Inflammatory macrophage treated with lipopolysaccharide for 1 hour (primary cell): Measurements from ENCODE around the gene KPNA6.
A peak's percentile ranks its signal among the peaks of the same experiment; 100 is the strongest.
"Not testable (repeated sequence)": the region's sequence is repeated elsewhere in the genome, so short reads cannot be mapped to it uniquely, and the experiment has no call there.

ENCODE experiments used
- DNase-seq, 2 donors: peaks; one replicate each; pipeline ENCODE4 v3.0.0-alpha.2; 2020 to 2022

Gene KPNA6

DNA sequence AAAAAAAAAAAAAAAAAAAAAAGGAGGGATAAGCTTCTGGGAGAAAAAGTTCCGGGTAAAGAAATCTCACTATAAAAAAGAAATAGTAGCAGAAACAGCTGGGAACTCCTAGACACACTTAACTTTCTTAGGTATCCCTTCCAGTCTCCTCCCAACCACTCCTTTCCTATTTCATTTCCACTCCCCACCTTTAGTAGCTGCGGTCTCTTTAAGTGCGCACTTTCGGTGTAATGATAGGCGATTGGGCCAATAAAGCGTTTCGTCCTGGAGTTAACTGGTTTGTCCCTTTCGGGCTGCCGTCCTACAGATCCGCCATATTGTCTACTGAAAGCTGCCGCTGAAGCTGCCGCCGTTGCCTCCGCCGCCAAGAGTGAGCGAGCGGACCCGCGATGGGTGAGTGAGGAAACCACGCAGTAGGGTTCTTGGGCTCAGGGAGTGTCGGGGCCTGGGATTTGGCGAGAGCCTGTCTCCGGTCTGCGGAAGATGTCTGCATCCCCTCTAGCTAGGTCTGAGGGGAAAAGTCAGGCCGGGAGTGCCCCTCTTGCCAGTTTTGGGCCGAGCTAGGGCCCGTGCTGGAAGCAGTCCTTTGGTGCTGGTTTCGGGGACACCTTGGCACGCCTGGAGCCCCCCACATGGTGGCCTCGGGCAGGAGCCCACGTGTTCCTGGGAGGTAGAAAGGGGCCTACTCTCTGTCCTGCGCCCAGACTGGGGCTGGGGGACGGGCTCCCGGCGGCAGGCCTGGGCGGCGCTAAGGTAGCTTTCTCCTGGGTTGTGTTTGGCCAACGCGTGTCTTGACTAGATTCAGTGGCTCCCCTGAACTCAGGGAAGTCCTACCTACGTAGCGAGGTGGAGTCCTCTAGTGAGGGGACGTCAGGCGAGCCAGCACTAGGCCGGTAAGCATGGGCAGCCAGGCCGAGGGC lies at the start of gene KPNA6:
TSS of gene KPNA6 (plus strand) at position 315 of the 920 bp plus-strand sequence. CDS start at position 390, 75 bp downstream.
- DNase-seq: peak; percentile 87 to 97

DNA sequence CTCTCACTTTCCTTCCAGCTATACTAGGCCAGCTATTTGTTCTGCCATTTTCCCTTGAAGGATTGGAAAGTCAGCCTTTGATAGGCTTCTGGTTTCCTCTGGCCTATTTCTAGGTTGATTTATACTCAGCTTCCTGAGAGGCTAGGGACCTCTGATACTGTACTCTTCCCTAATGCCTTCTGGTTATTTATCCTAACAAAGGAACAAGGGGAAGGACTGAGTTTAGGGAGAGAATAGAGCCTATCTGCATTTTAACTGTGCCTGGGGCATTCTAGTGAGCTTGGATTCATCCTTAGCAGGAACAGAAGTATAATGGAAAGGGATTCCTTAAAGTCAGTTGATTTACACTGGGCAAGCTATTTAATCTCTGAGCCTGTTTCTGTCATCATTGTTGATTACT lies 46.9 kb upstream of the KPNA6 start:
- no peak for DNase-seq

- DNase-seq: no peak
These were observed 45.0 kb upstream of the KPNA6 start for GRCh38 chr1:32062867-32063230.

GRCh38 chr1:32063261-32063681 lies 44.6 kb upstream of the KPNA6 start:
- peak; percentile 20 to 56 for DNase-seq

- not testable (repeated sequence) for DNase-seq
These were observed 42.0 kb upstream of the KPNA6 start for GRCh38 chr1:32065613-32066488.

GRCh38 chr1:32066489-32066873 lies 41.4 kb upstream of the KPNA6 start:
- DNase-seq: peak; percentile 90 to 96

DNA sequence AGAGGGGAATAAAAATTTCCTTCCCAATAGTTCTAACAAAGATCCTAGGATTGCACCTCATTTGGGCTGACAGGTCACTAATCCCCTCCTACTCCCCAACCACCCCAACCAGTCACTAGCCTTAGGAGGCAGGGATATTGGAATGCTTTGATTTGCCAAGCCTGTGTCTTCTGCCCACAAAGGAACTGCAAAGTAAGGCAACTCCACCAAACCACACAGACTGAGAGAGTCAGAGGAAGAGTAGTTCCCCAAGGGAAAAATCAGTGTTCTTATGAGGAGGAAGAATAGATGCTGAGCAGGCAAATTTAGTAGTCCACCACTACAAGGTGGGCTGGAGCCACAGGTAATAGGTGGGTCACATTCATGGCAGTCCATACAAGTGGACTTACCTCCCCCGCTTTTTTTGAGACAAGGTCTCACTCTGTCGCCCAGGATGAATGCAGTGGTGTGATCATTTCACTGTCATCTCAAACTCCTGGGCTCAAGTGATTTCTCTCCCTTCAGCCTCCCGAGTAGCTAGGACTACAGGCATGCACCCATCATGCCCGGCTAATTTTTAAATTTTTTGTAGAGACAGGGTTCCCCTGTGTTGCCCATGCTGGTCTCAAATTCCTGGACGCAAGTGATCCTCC lies 38.8 kb upstream of the KPNA6 start:
- DNase-seq: peak; percentile 25 to 33

GRCh38 chr1:32071758-32072621 lies 35.9 kb upstream of the KPNA6 start:
- peak in 1 of 2 donors; percentile 2 for DNase-seq

GRCh38 chr1:32072622-32073298 lies 35.1 kb upstream of the KPNA6 start, which contains the start of gene TMEM39B:
Gene TMEM39B, plus strand, starts transcription at chr1:32072939. Its CDS starts 109 bp downstream, at chr1:32073048.
- peak; percentile 87 to 91 for DNase-seq

DNA sequence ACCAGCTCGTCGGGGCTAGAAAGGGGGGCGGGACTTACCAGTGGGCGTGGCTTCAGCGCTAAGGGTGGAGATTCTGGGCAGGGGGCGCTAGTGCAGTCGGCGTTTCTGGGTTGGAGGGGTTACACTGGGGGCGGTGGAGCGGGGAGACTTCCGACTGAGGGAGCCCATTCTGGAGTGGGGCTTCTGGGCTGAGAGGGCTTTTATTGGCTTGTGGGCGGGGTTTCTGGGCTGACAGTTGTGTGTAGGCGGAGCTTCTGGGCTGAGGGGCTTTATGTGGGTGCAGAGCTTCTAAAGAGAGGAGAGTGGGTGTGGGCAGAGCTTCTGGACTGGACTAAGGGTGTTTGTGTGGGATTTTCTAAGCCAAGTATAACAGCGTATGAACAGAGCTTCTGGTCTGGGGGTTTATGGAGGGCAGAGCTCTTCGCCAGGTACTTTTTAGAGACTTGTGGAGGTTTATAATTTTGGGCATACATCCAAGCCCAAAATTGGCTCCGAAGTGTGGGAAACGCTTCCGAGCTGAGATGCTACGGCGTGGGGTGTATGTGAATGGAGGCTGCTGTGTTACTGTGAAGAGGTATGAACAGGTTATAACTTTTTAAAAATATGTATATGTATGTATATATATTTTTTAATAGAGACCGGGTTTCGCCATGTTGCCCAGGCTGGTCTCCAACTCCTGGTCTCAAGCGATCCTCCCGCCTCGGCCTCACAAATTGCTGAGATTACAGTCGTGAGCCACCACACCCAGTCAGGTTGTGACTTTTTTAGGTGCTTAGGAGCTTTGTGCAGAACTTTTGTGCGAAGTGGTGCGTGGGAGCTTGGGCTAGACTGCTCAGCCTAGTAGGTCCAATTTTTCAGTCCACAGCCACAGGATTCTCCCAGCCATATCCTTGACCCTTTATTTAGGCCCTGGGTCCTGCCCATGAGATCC lies 34.3 kb upstream of the KPNA6 start:
- no peak for DNase-seq

DNA sequence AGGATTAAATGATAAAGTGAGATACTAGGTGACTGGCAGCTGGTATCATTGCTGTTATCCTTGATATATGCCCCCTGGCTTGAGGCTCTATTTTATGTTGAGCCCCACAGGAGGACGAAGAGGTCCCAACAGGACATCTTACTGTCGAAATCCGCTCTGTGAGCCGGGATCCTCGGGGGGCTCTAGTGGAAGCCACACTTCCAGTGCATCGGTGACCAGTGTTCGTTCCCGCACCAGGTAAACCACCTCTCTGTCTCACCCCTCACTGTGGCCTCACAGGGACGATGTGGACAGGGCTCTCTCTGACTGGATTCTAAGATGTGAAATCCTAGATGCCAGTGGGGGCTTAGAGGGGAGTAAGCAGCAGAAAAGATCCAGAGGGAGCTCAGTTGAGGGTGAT lies 33.0 kb upstream of the KPNA6 start:
- no peak for DNase-seq

DNA sequence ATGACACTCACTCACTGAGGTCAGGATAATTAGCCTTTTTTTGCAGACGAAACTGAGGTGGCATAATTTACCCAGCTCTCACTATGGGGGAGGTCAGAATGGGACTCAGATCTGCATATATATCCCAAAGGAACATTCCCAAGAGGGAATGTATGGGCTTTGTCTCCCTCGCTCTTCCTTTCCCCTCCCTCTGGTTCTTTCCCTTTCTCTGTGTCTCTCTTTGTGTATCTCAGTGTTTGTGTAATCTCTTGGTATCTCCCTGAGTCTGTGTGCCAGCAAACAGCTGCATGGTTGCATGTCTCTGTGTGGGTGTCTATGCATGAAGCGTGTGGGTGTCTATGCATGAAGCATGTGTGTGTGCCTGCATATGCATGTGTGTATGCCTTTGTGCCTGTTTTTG lies 30.4 kb upstream of the KPNA6 start:
- DNase-seq: no peak

DNA sequence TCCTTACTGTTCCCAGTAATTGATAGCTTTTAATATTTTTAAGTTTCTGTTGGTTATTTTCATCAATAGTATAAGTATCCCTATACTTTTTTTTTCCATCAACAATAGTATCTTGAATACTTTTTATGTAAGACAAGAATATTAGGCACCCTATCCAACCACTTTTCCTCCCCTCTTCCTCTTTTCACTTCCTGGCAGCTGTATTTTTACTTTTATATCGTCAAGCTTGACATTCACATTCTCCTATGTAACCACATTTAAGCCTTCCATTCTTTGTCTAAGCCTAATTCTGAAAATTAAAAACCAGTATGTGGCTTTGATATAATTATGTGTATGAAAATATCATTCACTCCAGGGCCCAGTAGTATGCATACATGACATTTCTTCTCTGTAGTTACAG lies 25.8 kb upstream of the KPNA6 start:
- no peak for DNase-seq

- DNase-seq: not testable (repeated sequence)
These were observed 21.5 kb upstream of the KPNA6 start for GRCh38 chr1:32086381-32086780.

DNA sequence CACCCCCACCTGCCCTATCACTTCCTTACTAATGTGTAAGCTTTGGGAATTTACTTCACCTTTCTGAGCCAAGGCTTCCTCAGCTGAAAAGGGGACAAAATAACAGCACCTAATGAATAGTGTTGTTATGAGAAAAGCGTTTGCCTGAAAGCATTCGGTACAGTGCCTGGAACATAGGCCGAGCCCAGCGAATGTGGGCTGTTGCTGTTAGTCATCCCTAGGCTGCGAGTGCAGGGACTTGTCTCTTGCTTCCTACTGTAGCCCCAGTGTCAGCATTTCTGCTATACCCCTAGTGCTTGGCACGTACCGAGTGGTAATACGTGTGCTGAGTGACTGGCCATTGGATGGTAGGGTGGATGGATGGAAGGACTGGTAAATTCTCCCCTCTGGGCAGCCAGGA lies 16.7 kb upstream of the KPNA6 start:
- no peak for DNase-seq

GRCh38 chr1:32091591-32091990 lies 16.3 kb upstream of the KPNA6 start:
- no peak for DNase-seq

GRCh38 chr1:32094746-32095521 lies 12.9 kb upstream of the KPNA6 start:
- DNase-seq: no peak

DNA sequence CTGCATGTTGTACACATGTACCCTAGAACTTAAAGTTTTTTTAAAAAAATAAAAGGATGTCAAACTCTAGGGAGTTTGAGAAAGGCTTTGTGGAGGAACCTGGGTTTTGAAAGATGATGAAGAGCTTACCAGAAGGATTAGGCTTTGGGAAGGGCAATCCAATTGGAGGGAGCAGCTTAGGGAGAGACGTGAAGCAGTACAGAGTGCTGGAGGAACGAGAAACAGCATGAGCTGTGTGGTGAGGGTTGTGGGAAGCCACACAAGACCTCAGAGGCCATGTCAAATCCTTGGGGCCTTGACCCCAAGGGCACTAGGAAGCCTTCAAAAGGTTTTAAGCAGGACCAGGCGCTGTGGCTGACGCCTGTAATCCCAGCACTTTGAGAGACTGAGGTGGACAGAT lies 8.4 kb upstream of the KPNA6 start:
- no peak for DNase-seq

DNA sequence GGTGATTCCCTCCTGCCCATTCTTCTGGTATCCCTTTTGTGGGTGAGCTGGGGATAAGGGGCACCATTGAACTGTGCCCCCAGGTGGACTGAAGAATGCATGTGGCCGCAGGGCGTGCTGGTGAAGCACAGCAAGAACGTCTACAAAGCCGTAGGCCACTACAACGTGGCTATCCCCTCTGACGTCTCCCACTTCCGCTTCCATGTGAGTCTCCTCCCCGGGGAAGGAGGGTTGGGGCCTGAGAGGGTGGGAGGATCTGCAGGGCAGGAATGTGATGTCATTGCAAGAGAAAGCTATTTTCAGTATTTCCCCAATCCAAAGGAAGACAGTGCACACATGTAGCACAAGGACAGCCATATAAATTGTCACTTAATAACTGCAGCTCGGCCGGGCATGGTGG lies 7.5 kb upstream of the KPNA6 start:
- DNase-seq: peak in 1 of 2 donors; percentile 33
